Mesendoderm (in vitro differentiated cells): ENCODE measurements around the gene GSTK1. TPM values are rescaled to one million over a fixed set of nuclear protein-coding genes. Genes with fewer than 3 reads are reported as not detected.

ENCODE experiments used
- DNase-seq: peaks from one replicate; pipeline ENCODE4 v3.0.0; 2013
- H2AK5ac ChIP-seq: 2 replicates; pipeline ENCODE4 v1.6.1; 2013; ENCODE audit warnings: low read length, inconsistent platforms
- H2BK120ac ChIP-seq: 2 replicates; pipeline ENCODE4 v1.6.1; 2013; ENCODE audit warnings: low read depth, mild to moderate bottlenecking, low read length, moderate library complexity, mixed read lengths
- H2BK15ac ChIP-seq: replicated peaks from 2 replicates; pipeline ENCODE4 v1.6.1; 2013; ENCODE audit warnings: low read depth, mild to moderate bottlenecking, moderate library complexity
- H2BK5ac ChIP-seq: 2 replicates; pipeline ENCODE4 v1.6.1; 2013; ENCODE audit warnings: low read length, inconsistent platforms
- H3K18ac ChIP-seq: 2 replicates; pipeline ENCODE4 v1.6.1; 2013; ENCODE audit warnings: mild to moderate bottlenecking, low read length, mixed read lengths
- H3K23ac ChIP-seq: one replicate; pipeline ENCODE4 v1.6.1; 2013; ENCODE audit warnings: low read length
- H3K27ac ChIP-seq: 2 replicates; pipeline ENCODE4 v1.5.1; 2013; ENCODE audit warnings: low read depth, mild to moderate bottlenecking, inconsistent platforms, low read length, moderate library complexity
- H3K27me3 ChIP-seq: 2 replicates; pipeline ENCODE4 v1.6.1; 2013; ENCODE audit warnings: low read length, control low read depth, mild to moderate bottlenecking, inconsistent platforms; ENCODE audit not compliant: insufficient read depth, poor library complexity
- H3K36me3 ChIP-seq: 2 replicates; pipeline ENCODE4 v1.6.1; 2013; ENCODE audit warnings: low read length, inconsistent platforms; ENCODE audit not compliant: control insufficient read depth, insufficient read depth
- H3K4ac ChIP-seq: one replicate; pipeline ENCODE4 v1.6.1; 2013; ENCODE audit warnings: low read depth, mild to moderate bottlenecking, low read length, moderate library complexity
- H3K4me1 ChIP-seq: 2 replicates; pipeline ENCODE4 v1.6.1; 2013; ENCODE audit warnings: low read depth, low read length, inconsistent platforms; ENCODE audit not compliant: control insufficient read depth
- H3K4me2 ChIP-seq: 2 replicates; pipeline ENCODE4 v1.6.1; 2013; ENCODE audit warnings: low read length
- H3K4me3 ChIP-seq: 2 replicates; pipeline ENCODE4 v1.5.1; 2013; ENCODE audit warnings: mild to moderate bottlenecking, low read length
- H3K56ac ChIP-seq: one replicate; pipeline ENCODE4 v1.6.1; 2013; ENCODE audit warnings: low read length
- H3K79me1 ChIP-seq: 2 replicates; pipeline ENCODE4 v1.6.1; 2013; ENCODE audit warnings: low read length, inconsistent platforms
- H3K79me2 ChIP-seq: 2 replicates; pipeline ENCODE4 v1.6.1; 2013; ENCODE audit warnings: mild to moderate bottlenecking, low read length; ENCODE audit not compliant: control insufficient read depth, insufficient read depth
- H3K9ac ChIP-seq: 2 replicates; pipeline ENCODE4 v1.6.1; 2013; ENCODE audit warnings: low read length, inconsistent platforms
- H4K5ac ChIP-seq: one replicate; pipeline ENCODE4 v1.6.1; 2013; ENCODE audit warnings: low read length
- H4K8ac ChIP-seq: one replicate; pipeline ENCODE4 v1.6.1; 2013; ENCODE audit warnings: low read depth, mild to moderate bottlenecking, control low read depth, low read length, moderate library complexity
- whole genome bisulfite sequencing: extraction: QIAGEN DNeasy Blood & Tissue Kit; methylation state at CpG from one replicate; pipeline ENCODE4 v1.1.7; 2013; ENCODE audit warnings: low lambda C conversion rate, missing lambda C conversion rate; ENCODE audit not compliant: insufficient coverage; ENCODE audit errors: extremely low coverage; 5-methylcytosine and 5-hydroxymethylcytosine counted together
- small RNA-seq: library from polyadenylated mRNA; stranded (forward); fragments of <200 nt; extraction: miRNeasy Mini kit (QIAGEN cat#:217004); gene quantifications from one replicate; pipeline ENCODE3, GENCODE V24; 2013; ENCODE audit not compliant: insufficient read depth

GSTK1 gene

GRCh38 chr7:143316492-143316891, 53.3 kb downstream of the GSTK1 start:
- no peak overlapping the region for H3K4me2 ChIP-seq
- no peak overlapping the region for H3K4me3 ChIP-seq
- no peak overlapping the region for H4K8ac ChIP-seq
- no peak overlapping the region for H2BK120ac ChIP-seq
- no peaks in the 10 kb centered on the region for H3K79me1 ChIP-seq
- no peak overlapping the region for H3K27ac ChIP-seq
- no peak overlapping the region for H4K5ac ChIP-seq
- H3K4ac ChIP-seq, result no peak overlapping the region
- no peak for DNase-seq
- no CpG with 5 or more reads among the region's 4 CpGs for WGBS
- H3K9ac ChIP-seq, result no peak overlapping the region
- H3K4me1 ChIP-seq, result no peaks in the 10 kb centered on the region
- H2BK5ac ChIP-seq, result no peak overlapping the region
- no peaks in the 10 kb centered on the region for H3K79me2 ChIP-seq
- no peak overlapping the region for H2BK15ac ChIP-seq
- H3K56ac ChIP-seq, result no peak overlapping the region
- no peak overlapping the region for H2AK5ac ChIP-seq
- no peak overlapping the region for H3K23ac ChIP-seq
- no peaks in the 10 kb centered on the region for H3K36me3 ChIP-seq
- H3K27me3 ChIP-seq, result no peaks in the 10 kb centered on the region
- H3K18ac ChIP-seq, result no peak overlapping the region

- H3K23ac ChIP-seq, result no peak overlapping the region
- no peak overlapping the region for H4K5ac ChIP-seq
- no peak overlapping the region for H3K27ac ChIP-seq
- no peak overlapping the region for H3K4ac ChIP-seq
- no peak for DNase-seq
- H3K4me3 ChIP-seq, result no peak overlapping the region
- H3K27me3 ChIP-seq, result no peaks in the 10 kb centered on the region
- WGBS, result no CpG with 5 or more reads among the region's 5 CpGs
- H3K56ac ChIP-seq, result peak overlapping the region; percentile 7
- H2BK120ac ChIP-seq, result no peak overlapping the region
- no peak overlapping the region for H2BK15ac ChIP-seq
- H3K4me1 ChIP-seq, result no peaks in the 10 kb centered on the region
- H2BK5ac ChIP-seq, result no peak overlapping the region
- no peak overlapping the region for H3K9ac ChIP-seq
- no peaks in the 10 kb centered on the region for H3K79me2 ChIP-seq
- no peak overlapping the region for H2AK5ac ChIP-seq
- H3K79me1 ChIP-seq, result no peaks in the 10 kb centered on the region
- no peak overlapping the region for H3K18ac ChIP-seq
- no peaks in the 10 kb centered on the region for H3K36me3 ChIP-seq
- no peak overlapping the region for H3K4me2 ChIP-seq
- no peak overlapping the region for H4K8ac ChIP-seq
Observed at GRCh38 chr7:143318661-143319060, 55.4 kb downstream of the GSTK1 start.

Small RNA genes lying within 50 kb of the gene (small RNA-seq; reads per million reads assigned to genes)
- not detected for gene AC073342.3
- not detected for gene RN7SL481P
- gene RN7SL535P, result not detected
